GM21717 (cell line): Measurements from ENCODE around the gene PCAT7.

Experiments used
- ATAC-seq: cut with Tn5 transposase; IDR thresholded peaks from one replicate; pipeline ENCODE4 v1.9.1; 2021; ENCODE audit warnings: mild to moderate bottlenecking, moderate library complexity; ENCODE audit not compliant: unreplicated experiment

Gene PCAT7

DNA sequence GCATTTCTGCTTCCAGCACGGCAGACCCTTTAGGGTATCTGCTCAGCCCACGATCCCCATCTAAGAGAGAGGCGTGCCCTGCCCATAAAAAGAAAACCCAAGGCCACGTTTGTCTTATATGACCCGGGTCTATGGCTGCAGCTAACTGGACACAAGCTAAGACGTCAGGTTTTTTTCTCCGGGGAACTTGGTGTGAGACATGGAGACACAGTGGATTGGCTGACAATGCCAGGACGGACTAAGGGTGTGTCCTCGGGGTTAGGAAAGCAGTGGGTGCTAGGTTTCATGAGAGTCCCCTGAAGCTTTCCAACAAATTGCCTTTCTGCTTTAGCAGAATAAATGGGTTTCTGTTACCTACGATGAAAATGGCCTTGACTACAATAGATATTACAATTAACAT is 45.8 kb downstream of the PCAT7 start:
- ATAC-seq, result no peak

DNA sequence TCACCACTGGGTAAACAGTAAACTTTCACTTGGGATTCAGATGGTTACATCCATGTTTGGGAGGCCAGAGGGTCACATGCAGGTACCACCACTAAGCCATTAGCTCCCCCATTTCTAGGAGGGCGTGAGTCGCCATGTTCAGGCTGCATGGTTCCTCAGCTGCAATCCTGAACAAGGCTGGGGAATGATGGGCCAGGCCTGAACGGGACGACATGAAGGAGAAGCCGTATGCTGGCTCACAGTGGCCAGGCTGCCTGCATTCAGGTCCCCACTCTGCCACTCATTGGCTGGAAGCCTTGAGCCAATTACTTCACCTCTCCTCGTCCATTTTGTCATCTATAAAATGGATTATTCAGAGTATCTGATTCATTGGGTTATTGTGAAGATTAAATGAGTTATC is 47.8 kb downstream of the PCAT7 start:
- ATAC-seq, result no peak

DNA sequence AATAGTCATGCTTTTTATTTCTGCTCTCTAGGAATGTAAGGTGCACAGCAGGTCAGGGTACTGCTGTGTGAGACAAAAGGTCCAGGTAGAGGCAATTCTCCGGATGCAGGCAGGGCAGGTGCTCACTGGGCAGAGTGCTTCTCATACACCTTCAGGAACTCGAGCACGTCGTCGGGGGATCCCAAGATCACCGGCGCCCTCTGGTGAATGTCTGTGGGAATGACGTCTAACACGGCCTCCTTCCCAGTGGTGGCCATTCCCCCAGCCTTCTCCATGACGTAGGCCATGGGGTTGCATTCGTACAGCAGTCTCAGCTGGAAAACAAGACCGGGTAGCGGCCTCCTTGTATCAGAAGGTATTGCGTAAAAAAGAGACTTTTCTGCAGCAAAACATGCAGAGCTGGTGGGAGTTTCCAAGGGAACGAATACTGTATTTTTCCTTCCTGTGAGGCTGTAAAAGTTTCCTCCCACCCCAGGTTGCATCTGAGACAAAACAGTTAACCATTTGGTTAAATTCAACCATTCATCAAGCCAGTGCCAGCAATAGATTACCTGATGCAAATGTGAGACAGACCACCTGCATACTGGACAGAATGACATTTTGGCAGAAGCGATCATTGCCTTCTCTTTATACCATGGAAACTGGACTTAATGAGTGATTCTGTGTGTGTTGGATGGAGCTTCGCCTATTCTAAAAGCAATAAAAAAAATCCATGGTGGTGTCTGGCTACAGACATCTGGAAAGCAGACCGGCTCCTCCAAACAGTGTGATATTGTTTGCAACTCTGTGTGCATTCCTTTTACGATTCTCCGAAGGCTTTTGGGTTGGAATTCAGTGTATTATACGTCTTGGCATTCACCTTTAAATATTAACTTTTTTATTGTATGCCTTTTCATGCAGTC is 48.6 kb downstream of the PCAT7 start:
- ATAC-seq, result no peak

DNA sequence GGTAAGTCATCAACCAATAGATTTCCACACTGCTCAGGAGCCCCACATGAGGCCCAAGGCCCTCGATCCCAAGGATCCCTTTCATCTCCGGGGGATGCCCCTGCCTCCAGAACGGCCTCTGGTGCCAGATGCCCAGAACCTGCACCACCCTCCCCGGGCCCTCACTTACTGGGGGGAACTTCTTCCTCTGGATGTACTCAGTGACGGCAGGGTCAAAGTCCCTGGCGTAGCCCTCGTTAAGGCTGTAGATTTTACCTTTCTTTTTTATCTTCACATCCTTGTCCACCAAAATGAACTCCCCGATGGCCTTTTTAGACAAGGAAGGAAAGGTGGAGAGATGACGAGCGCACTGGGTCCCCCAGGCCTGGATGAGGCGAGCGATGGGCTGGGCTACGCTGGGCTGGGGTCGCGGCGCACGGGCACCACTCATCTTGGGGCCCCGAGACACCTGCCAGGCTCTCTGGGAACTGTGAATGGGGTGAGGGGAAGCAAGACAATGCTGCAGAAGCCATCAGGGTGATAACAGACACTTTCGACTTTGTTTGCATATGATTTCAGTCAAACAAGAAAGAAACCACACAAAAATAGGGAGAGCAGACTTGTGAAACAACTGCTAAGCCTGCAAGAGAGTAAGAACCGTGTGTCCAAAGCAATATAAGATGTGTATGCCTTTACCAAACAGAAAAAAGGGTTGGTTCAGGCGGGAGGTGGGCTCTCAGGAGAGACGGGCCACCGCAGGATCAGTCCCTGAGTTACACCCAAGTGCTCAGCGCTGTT is 52.0 kb downstream of the PCAT7 start:
- ATAC-seq, result no peak

DNA sequence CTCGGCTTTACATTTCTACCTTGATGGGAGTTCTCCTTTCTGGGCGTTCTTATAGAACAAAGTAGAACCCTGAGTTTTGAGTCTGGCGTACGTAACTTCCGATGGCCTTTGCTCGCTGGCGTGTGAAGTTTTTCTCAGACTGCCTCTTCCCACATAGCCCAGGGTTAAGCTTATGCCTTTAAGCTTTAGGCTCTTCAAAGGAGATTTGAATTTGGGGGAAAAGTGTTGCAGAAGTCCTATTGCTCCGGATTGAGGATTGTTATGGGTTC is 52.5 kb downstream of the PCAT7 start:
- ATAC-seq, result no peak

DNA sequence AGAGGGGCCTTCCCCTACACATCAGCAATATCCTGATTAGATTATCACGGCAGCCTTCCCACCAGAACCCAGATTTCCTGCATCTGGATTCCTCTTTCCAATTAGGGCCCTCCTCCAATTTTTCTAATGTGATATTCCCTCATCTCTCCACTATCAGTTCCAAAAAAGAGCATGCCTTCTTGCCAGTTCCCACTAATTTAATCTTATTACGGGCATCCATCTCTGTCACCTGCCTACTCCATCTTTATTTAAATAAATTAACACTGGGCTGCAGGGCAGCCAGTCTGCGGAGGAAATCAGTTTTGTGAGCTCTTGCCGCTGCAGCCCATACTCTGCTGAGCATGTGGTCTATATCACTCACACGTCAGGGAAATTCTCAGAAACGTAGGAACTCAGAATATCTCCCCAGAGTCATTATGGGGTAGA is 55.3 kb downstream of the PCAT7 start:
- no peak for ATAC-seq

DNA sequence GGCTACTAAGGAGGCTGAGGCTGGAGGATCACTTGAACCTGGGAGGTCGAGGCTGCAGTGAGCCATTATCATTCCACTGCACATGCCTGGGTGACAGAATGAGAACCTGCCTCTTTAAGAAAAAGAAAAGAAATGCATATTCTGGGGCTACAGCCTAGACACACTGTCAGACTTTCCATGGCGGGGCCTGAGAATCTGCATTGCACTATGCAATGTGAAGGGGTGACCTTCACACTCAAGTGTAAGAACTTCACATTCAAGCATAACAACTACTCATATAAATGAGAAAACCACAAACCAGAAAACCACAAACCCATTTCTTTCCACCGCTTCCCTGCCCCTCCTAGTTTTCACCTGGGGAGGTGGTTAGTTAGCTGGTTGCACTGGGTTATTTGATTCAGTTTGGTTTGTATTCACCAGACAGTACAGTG is 56.8 kb downstream of the PCAT7 start:
- ATAC-seq, result no peak

DNA sequence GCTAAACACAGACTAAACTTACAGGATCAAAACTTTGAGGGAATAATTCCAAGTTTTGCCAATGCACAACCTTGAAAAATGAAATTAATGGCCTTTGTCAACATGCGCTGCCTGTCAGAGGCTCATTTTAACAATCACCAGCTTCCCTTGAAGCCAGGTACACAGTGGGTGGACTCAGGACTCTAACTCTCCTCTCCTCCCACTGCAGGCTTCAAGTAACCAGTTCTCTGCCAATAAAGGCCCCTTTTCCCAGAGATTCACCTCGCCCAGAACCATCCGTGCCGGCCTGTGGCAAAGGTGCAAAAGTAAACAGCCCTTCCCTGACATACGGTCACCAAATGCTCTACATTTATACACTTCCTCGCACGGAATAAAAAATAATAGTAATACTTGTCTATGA is 57.2 kb downstream of the PCAT7 start:
- no peak for ATAC-seq

DNA sequence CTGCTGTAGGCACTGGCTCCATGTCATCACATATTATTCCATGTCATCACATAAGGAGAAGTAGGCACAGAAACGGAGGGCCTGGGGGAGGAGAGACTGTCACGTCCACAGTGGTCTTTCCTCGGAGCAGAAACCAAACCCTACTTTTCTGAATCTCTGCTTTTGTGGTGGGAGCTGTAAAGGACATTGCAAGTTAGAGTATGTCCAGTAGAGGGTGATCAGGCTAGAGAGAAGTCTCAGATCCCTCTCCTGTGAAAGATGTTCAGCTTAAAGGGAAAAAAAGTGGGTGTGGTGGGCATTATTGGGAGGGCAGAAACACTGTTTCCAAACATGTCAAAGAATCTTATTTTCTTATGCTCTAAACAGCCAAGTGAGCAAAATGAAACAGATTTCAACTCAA is 58.1 kb downstream of the PCAT7 start:
- ATAC-seq, result no peak

DNA sequence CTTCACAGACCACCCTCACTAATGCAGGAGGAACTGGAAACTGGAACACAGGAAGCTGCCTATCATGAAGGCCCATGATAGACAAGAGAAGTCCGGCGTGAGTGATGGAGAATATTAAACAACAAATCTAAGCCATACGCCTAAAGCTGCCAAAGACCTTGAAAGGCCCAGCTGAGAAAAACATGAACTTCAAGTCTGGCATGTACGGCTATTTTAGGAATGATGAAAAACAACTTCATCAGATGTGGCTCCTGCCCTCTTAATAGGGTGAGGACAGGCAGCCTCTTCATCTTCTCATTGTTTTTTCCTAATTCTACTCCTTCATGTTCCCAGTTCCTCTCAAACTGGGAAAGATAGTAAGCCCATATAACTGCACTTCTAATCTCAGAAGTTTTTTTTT is 64.1 kb downstream of the PCAT7 start:
- no peak for ATAC-seq
